CD4-positive, alpha-beta T cell treated with Interleukin-12 subunit alpha and Interleukin-12 subunit beta, for 1 hour (primary cell): ENCODE data around the gene NFATC4.
"Not testable (repeated sequence)": the region's sequence is repeated elsewhere in the genome, so short reads cannot be mapped to it uniquely, and the experiment has no call there.

Source experiments
- DNase-seq: peaks from one replicate; pipeline ENCODE4 v3.0.0-alpha.2; 2020

Gene NFATC4

DNA sequence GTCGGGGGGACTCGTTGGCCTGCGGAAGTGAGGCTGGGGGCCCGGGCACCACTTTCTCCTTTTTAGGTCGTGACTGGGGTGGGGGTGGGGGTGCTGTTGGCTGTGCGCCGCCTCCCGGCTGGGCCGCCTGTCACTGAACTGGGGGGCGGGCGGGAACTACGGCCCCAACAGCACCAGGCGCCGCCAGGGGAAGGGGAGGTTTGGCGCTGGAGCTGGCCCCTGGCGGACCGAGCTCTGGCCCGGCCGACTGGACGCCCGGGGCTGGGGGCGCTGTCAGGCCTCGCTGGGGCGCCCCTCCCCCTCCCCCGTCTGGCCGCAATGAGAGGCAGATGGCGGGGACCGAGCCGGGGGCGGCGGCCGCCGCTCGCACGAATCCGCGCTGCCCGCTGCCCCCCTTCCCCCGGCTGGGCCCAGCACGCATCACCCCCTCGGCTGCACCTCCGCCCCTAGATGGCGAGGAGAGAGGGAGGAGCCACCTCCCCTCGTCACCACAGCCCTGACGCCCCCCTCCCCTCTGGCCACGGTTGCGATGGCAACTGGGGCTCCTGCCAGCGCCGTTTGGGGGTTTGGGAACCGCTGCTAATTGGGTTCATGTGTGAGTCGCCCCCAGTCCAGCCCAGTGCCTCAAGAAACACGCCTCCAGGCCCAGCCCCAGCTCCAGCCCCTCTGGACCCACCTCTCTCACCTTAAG, 723 bp downstream of the NFATC4 start:
- peak; percentile 40 for DNase-seq

DNA sequence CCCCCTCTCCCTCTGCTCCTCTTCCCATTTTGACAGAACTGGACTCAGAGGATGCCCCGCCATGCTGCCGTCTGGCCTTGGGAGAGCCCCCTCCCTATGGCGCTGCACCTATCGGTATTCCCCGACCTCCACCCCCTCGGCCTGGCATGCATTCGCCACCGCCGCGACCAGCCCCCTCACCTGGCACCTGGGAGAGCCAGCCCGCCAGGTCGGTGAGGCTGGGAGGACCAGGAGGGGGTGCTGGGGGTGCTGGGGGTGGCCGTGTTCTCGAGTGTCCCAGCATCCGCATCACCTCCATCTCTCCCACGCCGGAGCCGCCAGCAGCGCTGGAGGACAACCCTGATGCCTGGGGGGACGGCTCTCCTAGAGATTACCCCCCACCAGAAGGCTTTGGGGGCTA, 1.5 kb downstream of the NFATC4 start:
- no peak for DNase-seq

DNA sequence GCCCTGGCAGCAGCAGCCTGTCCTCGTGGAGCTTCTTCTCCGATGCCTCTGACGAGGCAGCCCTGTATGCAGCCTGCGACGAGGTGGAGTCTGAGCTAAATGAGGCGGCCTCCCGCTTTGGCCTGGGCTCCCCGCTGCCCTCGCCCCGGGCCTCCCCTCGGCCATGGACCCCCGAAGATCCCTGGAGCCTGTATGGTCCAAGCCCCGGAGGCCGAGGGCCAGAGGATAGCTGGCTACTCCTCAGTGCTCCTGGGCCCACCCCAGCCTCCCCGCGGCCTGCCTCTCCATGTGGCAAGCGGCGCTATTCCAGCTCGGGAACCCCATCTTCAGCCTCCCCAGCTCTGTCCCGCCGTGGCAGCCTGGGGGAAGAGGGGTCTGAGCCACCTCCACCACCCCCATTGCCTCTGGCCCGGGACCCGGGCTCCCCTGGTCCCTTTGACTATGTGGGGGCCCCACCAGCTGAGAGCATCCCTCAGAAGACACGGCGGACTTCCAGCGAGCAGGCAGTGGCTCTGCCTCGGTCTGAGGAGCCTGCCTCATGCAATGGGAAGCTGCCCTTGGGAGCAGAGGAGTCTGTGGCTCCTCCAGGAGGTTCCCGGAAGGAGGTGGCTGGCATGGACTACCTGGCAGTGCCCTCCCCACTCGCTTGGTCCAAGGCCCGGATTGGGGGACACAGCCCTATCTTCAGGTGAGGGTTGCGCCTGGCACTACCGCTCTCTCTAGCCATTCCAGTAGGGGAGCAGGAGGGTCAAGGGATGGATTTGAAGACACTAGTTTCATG, 2.1 kb downstream of the NFATC4 start:
- no peak for DNase-seq

DNA sequence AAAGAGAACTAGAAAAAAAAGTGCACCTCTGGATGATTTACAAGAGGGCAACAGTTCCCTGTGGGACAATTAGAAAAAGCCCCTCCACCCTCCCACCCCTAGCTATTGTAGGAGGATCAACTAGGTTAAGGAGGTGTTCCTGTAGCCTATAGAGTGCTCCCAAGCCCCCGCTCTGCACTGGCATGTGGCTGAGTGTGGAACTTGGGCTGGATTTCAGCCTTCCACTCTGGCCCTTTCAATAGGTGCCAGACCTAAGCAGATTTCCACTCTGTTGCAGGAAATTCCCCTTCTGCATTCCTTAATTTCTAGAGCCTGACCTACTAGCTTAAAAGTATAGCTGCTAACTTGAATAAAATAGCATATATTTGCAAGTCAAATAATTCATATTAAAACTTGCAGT, 2.8 kb downstream of the NFATC4 start:
- no peak for DNase-seq

DNA sequence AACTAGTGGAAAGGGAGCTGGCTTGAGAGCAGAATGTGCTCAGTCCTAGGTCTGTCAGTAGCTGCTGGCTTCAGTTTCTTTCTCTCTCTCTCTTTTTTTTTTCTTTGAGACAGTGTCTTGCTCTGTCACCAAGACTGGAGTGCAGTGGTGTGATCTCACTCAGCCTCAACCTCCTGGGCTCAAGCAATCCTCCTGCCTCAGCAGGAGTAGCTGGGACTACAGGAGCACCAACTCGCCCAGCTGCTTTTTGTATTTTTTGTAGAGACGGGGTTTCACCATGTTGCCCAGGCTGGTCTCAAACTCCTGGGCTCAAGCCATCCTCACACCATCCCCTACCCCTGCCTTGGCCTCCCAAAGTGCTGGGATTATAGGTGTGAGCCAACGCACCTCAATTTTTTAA, 3.6 kb downstream of the NFATC4 start:
- not testable (repeated sequence) for DNase-seq

DNA sequence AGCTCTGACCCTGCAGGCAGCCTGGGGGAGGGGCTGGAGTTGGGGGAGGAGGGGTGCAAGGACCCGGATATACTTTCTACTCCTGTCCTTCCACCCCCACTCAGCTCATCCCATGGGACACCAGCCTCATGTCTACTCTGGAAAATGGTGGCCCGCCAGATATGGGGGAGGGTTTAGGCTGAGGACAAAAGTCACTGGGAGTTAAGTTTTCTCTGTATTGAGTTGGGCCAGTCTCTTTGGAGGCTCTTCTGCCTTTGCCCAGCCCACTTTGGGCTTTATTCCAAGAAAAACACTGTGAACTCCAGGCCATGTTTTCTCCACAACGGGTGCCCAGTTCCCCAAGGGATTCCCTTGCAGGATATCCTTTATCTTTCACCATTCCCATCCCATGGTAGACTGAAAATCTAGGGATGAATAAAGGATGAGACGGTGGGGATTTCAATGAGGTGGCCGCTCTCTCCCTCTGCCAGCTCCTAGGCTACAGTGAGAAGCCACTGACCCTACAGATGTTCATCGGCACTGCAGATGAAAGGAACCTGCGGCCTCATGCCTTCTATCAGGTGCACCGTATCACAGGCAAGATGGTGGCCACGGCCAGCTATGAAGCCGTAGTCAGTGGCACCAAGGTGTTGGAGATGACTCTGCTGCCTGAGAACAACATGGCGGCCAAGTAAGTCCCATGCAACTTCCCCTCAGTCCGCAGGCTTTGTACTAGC, 4.9 kb downstream of the NFATC4 start:
- no peak for DNase-seq

DNA sequence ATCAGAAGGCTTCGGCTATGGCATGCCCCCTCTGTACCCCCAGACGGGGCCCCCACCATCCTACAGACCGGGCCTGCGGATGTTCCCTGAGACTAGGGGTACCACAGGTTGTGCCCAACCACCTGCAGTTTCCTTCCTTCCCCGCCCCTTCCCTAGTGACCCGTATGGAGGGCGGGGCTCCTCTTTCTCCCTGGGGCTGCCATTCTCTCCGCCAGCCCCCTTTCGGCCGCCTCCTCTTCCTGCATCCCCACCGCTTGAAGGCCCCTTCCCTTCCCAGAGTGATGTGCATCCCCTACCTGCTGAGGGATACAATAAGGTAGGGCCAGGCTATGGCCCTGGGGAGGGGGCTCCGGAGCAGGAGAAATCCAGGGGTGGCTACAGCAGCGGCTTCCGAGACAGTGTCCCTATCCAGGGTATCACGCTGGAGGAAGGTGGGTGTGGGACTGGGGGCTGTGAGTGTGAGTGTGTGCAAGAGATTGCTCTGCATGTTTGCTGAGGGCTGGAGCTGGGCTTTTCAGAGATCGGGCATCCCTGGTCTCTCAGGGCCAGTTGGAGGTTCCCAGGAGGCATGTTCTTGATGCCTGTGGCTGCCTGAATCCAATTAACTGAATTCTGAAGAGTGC, 8.6 kb downstream of the NFATC4 start:
- no peak for DNase-seq

DNA sequence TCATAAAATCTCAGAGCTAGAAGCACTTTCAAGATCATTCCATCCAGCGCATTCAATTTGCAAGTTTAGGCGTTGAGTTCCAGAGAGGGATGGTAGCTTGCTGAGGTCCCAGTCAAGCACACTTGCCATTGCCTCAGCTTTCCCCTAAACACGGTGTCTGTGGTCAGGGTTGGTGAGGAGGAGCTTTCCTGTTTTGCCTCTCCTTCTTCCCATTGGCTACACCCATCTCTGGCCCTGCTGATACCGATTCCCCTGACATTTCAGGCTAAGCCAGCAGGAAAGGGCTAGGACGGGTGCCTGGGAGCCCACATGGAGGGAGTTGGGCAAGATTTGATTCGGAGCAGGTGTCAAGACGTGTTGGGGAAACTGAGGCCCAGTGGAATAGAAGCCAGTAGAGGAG, 9.1 kb downstream of the NFATC4 start:
- DNase-seq, result no peak

DNA sequence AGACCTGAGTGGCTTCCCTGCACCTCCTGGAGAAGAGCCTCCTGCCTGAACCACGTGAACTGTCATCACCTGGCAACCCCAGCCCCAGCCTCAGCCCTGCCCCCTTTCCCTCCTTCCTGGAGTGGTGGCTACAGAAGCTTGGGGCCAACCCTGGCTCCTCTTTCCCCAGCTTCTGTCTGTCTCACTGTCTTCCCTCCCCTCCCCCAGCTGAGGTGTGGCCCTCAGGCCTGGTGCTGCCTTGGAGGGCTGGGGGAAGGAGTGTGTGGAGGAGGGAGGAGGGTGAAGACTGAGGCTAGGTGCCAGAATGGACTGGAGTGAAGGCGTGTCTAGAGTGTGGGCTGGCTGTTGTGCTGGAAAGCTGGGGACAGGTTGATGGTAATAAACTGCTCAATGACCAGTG, 9.7 kb downstream of the NFATC4 start:
- no peak for DNase-seq

DNA sequence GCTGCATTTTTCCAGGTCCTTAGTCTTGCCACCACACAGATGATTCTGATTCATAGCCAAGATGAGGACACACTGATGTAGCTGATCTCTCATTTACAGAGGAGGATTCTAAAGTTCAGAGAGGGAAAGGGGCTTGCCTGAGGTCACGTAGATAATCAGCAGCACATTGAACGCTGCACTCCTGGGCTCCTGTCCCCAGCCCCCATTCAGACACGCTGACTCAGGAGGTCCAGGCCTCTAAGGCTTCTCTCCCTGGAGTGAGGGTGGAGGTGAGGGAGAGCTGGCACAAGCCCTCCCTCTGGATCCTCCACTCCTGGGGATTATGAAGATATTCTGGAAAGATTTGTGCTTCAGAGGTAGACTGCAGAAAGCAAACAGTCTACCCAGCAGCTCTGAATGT, 10.3 kb downstream of the NFATC4 start:
- no peak for DNase-seq

DNA sequence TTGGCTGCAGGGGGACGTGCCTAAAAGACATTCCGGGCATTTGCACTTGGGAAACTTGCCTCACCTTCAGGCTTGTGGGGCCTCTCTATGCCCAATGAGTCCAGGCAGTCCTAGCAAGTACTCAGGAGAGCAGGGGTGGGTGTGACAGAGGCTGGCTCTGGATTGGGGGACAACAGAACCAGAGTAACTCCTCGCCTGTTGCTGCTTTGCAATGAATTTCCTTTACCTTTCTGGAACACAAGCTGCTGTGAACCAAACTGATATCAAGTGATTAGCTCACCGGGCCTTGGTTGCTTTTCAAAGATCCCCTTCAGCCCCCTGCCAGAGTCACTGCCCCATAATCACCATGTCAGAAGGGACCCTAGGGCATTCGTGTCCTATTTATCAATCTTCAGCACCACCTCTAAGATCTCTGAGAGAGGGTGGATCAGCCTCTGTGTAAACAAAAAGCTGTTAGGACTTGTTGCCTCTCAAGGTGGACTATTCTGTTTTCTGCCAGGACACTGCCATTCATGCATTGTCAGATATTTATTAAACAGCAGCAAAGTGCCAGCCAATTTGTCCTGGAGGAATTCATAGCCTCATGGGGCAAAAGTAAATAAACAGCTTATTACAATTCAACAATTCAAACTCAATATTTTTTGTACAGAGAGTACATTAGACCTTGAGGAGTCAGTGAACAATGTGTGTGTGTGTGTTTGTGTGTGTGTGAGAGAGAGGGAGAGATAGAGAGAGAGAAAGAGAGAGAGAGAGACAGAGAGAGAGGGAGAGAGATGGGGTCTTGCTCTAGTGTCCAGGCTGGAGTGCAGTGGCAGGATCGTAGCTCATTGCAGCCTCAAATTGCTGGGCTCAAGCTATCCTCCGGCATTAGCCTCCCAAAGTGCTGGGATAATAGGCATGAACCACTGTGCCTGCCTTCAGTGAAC, 11.3 kb downstream of the NFATC4 start:
- DNase-seq, result no peak

DNA sequence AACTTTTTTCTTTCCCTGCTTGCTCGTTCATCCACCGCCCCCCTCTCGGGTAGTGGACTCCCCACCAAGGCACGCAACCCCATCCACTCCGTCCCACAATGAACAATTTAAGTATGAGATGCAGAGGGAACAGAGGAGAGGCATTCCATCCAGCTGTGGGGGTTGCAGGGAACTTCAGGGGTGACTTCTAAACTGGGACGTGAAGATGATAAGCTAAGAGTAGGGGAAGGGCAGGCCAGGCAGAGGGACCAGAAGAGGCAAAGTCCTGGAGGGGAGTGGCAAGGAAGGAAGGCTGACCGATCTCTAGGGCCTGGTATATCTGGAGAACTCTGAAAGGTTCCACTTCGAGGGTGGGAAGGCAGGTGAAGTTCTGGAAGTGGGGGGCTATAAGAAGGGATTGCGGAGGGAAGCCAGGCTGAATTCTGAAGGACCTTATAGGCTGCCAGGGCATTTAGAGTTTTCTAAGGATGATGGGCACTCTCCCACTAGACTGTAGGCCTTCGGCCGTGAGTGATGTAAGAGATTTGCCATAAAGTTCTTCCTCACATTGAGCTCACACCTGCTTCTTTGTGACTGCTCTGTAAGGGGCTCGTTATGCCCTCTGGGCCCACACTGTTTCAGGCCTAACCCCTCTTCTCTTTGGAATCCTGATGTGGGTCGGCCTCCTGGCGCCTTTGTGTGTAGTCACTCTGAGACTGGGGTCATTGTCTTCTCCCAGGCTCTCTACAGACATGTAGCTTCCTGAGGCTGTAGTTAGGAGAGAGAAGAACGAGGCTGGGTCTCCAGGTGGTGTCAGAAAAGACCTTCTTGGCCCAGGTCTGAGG, 12.1 kb downstream of the NFATC4 start:
- no peak for DNase-seq

DNA sequence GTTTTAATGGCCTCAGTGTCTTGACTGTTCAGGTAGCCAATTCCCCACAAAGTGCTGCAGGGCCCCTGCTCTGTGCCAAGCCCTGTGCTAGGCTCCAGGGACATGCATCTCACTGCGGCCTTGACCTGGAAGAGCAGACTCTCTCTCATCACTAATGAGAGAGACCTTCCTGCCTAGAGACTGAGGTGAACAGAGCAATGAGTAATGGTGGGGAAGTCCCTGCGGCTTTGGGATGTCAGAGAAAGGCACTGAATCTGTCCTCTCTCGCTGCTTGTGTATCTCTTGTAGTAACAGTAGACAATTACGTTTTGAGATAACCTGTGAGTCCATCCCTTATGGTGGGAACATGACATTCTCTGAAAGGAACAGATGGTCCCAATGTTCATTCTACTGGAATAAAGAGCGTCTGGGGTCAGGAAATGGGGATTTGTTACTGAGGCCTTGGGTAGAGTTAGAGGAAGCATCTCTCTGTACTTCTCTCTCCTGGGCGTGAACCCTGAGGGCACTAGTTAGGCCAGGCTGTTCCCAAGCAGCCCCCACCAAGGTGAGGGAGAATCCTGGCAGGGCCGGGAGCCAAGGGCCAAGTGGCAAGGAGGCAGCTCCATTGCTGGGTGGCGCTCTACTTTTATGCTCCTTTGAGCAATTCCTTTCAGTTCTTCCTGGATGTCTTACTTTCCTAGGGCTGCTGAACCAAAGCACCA, 13.5 kb downstream of the NFATC4 start:
- DNase-seq, result no peak

DNA sequence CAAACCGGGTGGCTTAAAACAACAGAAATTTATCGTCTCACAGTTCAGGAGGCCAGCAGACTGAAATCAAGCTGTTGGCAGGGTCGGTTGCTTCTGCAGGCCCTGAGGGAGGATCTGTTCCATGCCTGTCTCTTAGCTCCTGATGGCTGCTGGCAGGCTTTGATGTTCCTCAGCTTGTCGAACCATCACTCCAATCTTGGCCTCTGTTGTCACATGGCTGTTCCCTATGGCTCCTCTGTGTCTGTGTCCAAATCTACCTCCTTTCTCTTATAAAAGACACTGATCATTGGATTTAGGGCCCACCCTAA, 14.0 kb downstream of the NFATC4 start:
- no peak for DNase-seq

DNA sequence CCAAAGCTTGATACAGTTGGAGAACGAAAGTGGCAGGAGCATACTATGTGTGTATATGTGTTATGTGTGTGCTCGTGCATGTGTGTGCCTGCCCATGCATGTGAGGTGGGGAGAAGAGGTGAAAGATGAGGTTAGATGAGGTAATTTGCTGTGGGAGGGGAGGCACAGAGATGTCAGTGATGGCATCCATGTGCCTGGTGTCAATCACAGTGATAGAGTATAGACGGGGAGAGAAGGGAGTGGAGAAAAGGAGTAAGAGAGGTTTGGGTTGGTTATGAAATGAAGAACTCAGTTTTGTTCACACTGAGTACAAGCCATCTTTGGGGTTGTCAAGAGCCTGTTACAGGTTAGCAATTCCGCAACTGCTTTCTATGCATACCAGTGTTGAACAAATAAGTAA, 16.2 kb downstream of the NFATC4 start:
- no peak for DNase-seq

DNA sequence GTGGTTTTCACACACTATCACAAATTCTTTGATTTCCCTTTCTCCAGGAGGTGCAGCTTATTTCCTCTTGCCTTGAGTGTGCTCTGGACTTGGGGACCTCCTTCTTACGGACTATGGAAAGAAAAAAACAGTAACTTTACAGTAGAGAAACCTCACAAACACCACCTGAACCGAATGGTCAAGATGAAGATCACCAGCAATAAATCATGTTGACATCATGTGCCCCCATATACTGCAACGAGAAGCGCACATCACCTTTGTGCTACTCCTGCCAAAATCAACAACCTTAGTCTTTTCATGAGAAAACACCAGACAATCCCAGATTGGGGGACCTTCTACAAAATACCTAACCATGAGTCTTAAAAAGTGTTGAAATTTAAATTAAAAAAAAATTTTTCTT, 17.5 kb downstream of the NFATC4 start:
- DNase-seq, result no peak

DNA sequence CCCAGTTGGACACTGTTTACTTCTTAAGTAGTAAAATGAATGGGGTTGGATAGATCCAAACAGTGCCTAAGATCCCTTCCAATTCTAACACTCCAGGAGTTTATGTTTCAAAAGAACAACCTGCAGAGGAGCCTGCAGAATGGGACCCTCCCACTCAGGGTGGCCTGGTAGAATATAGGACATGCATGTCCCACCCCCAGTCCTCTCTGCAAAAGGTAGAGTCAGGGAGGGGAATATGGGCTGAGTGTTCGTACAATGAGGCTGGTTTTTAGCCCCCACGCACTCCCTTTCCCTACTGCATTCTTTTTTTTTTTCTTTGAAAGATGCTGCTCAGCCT, 19.0 kb downstream of the NFATC4 start:
- no peak for DNase-seq

DNA sequence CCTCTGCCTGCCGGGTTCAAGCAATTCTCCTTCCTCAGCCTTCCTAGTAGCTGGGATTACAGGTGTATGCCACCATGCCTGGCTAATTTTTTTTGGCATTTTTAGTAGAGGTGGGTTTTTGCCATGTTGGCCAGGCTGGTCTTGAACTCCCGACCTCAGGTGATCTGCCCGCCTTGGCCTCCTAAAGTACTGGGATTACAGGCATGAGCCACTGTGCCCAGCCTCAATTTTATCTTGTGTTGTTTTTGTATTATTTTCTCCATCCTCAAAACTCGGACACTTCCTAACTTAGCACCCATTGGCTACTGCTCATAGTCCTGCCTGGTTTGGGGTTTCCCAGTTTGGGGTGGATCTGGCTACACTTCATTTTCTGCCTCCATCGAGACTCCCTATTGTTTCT, 19.6 kb downstream of the NFATC4 start:
- not testable (repeated sequence) for DNase-seq

DNA sequence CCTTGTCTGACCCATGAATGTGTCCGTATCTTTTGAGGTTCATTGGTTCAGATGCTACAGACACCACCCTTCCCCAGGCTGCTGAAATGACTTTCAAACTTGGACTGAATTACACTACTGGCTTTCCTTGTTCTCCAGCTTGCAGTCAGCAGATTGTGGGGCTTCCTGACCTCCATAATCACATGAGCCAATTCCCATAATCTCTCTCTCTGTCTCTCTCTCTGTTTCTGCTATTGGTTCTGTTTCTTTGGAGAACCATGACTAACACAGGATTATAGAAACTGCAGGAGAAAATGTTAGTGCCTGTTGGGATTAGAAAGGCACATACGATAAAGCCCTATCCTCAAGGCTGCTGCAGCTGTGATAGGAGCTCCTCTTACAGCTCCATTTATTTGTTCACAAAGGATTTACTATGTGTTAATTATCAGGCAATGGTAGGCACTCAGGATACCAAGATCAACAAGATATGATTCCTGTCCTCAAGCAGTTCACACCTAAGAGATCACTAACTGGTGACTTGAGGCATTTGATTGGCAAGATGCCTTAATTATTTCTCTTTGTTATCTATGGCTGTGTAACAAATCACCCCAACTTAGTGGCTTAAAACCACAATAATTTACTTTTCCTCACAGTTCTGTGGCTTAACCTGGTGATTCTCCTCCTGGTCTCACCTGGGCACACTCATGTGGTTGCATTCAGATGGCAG, 20.6 kb downstream of the NFATC4 start:
- no peak for DNase-seq

DNA sequence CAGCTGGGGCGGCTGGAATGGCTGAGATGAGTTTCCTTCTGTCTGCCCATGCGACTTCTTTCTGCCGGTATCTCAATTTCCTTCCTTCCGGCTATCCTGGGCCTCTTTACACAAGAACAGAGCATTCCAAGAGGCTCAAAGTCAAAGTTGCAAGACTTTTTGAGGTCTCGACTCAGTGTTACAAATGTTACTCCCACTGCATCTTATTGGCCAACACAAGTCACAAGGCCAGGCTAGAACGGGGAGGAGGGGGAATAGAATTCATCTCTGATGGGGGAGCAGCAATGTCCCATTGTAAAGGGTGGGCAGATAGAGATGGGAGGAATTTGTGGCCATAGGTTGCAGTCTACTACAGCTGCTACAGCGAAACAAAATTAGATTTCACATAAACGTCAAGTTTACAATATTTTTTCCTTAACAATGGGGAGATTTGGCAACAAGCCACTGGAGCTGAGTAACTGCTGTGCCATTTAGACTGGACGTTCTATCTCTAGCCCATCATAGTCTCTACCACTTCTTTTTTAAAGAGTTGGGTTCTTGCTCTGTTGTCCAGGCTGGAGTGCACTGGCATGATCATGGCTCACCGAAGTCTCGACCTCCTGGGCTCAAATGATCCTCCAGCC, 21.4 kb downstream of the NFATC4 start:
- no peak for DNase-seq
